OCI-LY1 (cell line): ENCODE data around the gene SLCO4A1.

Source experiments
- H2AFZ ChIP-seq: fragments of 200-600 bp; sonication (generic), shearing (Covaris generic); 2 replicates; pipeline ENCODE4 v1.6.0; 2014; ENCODE audit warnings: antibody characterized with exemption, mild to moderate bottlenecking, low read length
- H3F3A ChIP-seq: fragments of 200-600 bp; sonication (generic), shearing (Covaris generic); 2 replicates; pipeline ENCODE4 v1.6.0; 2014; ENCODE audit warnings: mild to moderate bottlenecking, antibody characterized with exemption, low read length, moderate library complexity; ENCODE audit not compliant: insufficient read depth
- H3K27ac ChIP-seq: fragments of 200-600 bp; sonication (generic); 2 replicates; pipeline ENCODE4 v1.5.1; 2014; ENCODE audit warnings: low read length, mixed run types, mild to moderate bottlenecking, low read depth; ENCODE audit not compliant: poor library complexity, severe bottlenecking
- H3K27me3 ChIP-seq: fragments of 200-600 bp; sonication (generic); 2 replicates; pipeline ENCODE4 v1.6.0; 2014; ENCODE audit warnings: antibody characterized with exemption, mild to moderate bottlenecking, low read length, moderate library complexity; ENCODE audit not compliant: insufficient read depth
- H3K36me3 ChIP-seq: fragments of 200-600 bp; sonication (generic); 2 replicates; pipeline ENCODE4 v1.6.1; 2014; ENCODE audit warnings: mild to moderate bottlenecking, antibody characterized with exemption, low read length, moderate library complexity, mixed read lengths; ENCODE audit not compliant: insufficient read depth
- H3K4me1 ChIP-seq: fragments of 200-600 bp; sonication (generic); 2 replicates; pipeline ENCODE4 v1.5.1; 2014; ENCODE audit warnings: mild to moderate bottlenecking, low read length, moderate library complexity; ENCODE audit not compliant: insufficient read depth, severe bottlenecking
- H3K4me2 ChIP-seq: fragments of 200-600 bp; sonication (generic), shearing (Covaris generic); 2 replicates; pipeline ENCODE4 v1.6.1; 2014; ENCODE audit warnings: low read length
- H3K4me3 ChIP-seq: fragments of 200-600 bp; sonication (generic); 2 replicates; pipeline ENCODE4 v1.5.1; 2014; ENCODE audit warnings: low read length, low read depth, mild to moderate bottlenecking, mixed read lengths; ENCODE audit not compliant: poor library complexity, severe bottlenecking
- H3K79me2 ChIP-seq: fragments of 200-600 bp; shearing (Covaris generic); 2 replicates; pipeline ENCODE4 v1.6.1; 2016; ENCODE audit warnings: mixed run types, low read length, mixed read lengths; ENCODE audit not compliant: insufficient read depth
- H3K9ac ChIP-seq: fragments of 200-600 bp; sonication (generic), shearing (Covaris generic); 2 replicates; pipeline ENCODE4 v1.6.1; 2014; ENCODE audit warnings: mild to moderate bottlenecking, low read length, mixed read lengths
- H3K9me2 ChIP-seq: fragments of 200-600 bp; sonication (generic), shearing (Covaris generic); 2 replicates; pipeline ENCODE4 v1.6.1; 2014; ENCODE audit warnings: low read depth, mild to moderate bottlenecking, low read length, mixed read lengths
- H3K9me3 ChIP-seq: fragments of 200-600 bp; shearing (Covaris generic); 2 replicates; pipeline ENCODE4 v1.6.1; 2014; ENCODE audit warnings: low read length, mixed read lengths
- H4K20me1 ChIP-seq: fragments of 200-600 bp; sonication (generic), shearing (Covaris generic); 2 replicates; pipeline ENCODE4 v1.6.0; 2016; ENCODE audit warnings: mild to moderate bottlenecking, low read length; ENCODE audit not compliant: insufficient read depth
- CTCF ChIP-seq: fragments of 200-600 bp; sonication (generic), shearing (Covaris generic); IDR thresholded peaks from 2 replicates; pipeline ENCODE4 v1.5.1; 2017; ENCODE audit warnings: mild to moderate bottlenecking, antibody characterized with exemption, low read length, moderate library complexity, mixed read lengths
- EZH2 ChIP-seq: fragments of 200-600 bp; sonication (generic), shearing (Covaris generic); IDR thresholded peaks from 2 replicates; pipeline ENCODE4 v1.8.0; 2017; ENCODE audit warnings: borderline replicate concordance, mixed run types, mild to moderate bottlenecking, antibody characterized with exemption, low read length, moderate library complexity, mixed read lengths

SLCO4A1 gene

GRCh38 chr20:62658593-62659178 lies 16.4 kb downstream of the SLCO4A1 start:
- no peaks in the 10 kb centered on the region for H3K9me3 ChIP-seq
- H3K79me2 ChIP-seq = no peaks in the 10 kb centered on the region
- H3K9ac ChIP-seq = no peak overlapping the region
- H3K27me3 ChIP-seq = peaks cover 5% of the 10 kb centered on the region; the same call in 1 of the 2 replicates
- TF ChIP-seq CTCF = no peak
- TF ChIP-seq EZH2 = no peak
- no peaks in the 10 kb centered on the region for H3K4me1 ChIP-seq
- no peaks in the 10 kb centered on the region for H3K9me2 ChIP-seq
- H3K27ac ChIP-seq = no peak overlapping the region
- H3K36me3 ChIP-seq = no peaks in the 10 kb centered on the region
- H3F3A ChIP-seq = no peaks in the 10 kb centered on the region
- no peaks in the 10 kb centered on the region for H4K20me1 ChIP-seq
- H3K4me2 ChIP-seq = no peak overlapping the region
- H3K4me3 ChIP-seq = no peak overlapping the region
- no peak overlapping the region for H2AFZ ChIP-seq

- Histone ChIP-seq H3K27me3 (no peaks in the 10 kb centered on the region; the same call in 1 of the 2 replicates), H3K36me3 (no peaks in the 10 kb centered on the region), H4K20me1 (no peaks in the 10 kb centered on the region), H2AFZ (no peak overlapping the region), H3K4me2 (no peak overlapping the region), H3K4me1 (no peaks in the 10 kb centered on the region), H3K27ac (no peak overlapping the region), H3K79me2 (no peaks in the 10 kb centered on the region), H3K4me3 (no peak overlapping the region), H3K9ac (no peak overlapping the region), H3K9me2 (no peaks in the 10 kb centered on the region), H3F3A (no peaks in the 10 kb centered on the region), H3K9me3 (no peaks in the 10 kb centered on the region)
- TF ChIP-seq EZH2 (no peak), CTCF (no peak)
Measured at GRCh38 chr20:62659488-62660239, 17.4 kb downstream of the SLCO4A1 start.

DNA sequence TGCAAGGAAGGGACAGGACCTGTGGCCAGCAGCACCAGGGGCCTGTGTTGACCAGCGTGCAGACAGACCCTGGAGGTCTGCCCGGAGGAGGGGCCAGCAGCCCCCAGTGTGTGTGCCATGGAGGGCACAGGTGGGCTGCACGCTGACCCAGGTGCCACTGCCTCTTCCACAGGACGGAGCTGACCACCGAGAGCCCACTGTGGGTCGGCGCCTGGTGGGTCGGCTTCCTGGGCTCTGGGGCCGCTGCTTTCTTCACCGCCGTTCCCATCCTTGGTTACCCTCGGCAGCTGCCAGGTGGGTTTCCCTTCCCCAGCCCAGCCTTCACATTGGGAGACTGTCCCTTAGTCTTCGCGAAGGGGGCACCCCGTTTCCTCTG lies 17.9 kb downstream of the SLCO4A1 start:
- Histone ChIP-seq H3K4me1 (no peaks in the 10 kb centered on the region), H2AFZ (no peak overlapping the region), H3K27ac (no peak overlapping the region), H3K4me3 (no peak overlapping the region), H3K36me3 (no peaks in the 10 kb centered on the region), H3K4me2 (no peak overlapping the region), H3K9me2 (no peaks in the 10 kb centered on the region), H3K27me3 (no peaks in the 10 kb centered on the region; the same call in 1 of the 2 replicates), H3K79me2 (no peaks in the 10 kb centered on the region), H4K20me1 (no peaks in the 10 kb centered on the region), H3K9me3 (no peaks in the 10 kb centered on the region), H3K9ac (no peak overlapping the region), H3F3A (no peaks in the 10 kb centered on the region)
- no peak for TF ChIP-seq EZH2
